Measurements from ENCODE around the gene ZBTB4.

ZBTB4 gene

GRCh38 chr17:7466318-7466638 is 13.2 kb downstream of the ZBTB4 start:
- TF ChIP-seq, protein P1, sequence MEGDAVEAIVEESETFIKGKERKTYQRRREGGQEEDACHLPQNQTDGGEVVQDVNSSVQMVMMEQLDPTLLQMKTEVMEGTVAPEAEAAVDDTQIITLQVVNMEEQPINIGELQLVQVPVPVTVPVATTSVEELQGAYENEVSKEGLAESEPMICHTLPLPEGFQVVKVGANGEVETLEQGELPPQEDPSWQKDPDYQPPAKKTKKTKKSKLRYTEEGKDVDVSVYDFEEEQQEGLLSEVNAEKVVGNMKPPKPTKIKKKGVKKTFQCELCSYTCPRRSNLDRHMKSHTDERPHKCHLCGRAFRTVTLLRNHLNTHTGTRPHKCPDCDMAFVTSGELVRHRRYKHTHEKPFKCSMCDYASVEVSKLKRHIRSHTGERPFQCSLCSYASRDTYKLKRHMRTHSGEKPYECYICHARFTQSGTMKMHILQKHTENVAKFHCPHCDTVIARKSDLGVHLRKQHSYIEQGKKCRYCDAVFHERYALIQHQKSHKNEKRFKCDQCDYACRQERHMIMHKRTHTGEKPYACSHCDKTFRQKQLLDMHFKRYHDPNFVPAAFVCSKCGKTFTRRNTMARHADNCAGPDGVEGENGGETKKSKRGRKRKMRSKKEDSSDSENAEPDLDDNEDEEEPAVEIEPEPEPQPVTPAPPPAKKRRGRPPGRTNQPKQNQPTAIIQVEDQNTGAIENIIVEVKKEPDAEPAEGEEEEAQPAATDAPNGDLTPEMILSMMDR (IDR thresholded peaks at IDR 0.05; ENCODE audit: low read depth, low read length): no peak
- no peak overlapping the region for H3K4me3 ChIP-seq (ENCODE audit: low read length)
- no peaks in the 10 kb centered on the region for H3K27me3 ChIP-seq (ENCODE audit: low read depth, low read length)
- H3K4me1 ChIP-seq (ENCODE audit: low read length): no peaks in the 10 kb centered on the region
- H3K27ac ChIP-seq (ENCODE audit: low read length): no peak overlapping the region
- no peak overlapping the region for H3K4me2 ChIP-seq (ENCODE audit: low read length)
- no peak overlapping the region for H2AFZ ChIP-seq (ENCODE audit: low read depth, low read length)
- no peaks in the 10 kb centered on the region for H3K36me3 ChIP-seq (replicated peaks; ENCODE audit: low read depth, low read length)
- H3K9me3 ChIP-seq (ENCODE audit: insufficient read depth, low read length): no peaks in the 10 kb centered on the region
- H4K20me1 ChIP-seq (ENCODE audit: insufficient read depth, low read length): no peaks in the 10 kb centered on the region
- H3K9ac ChIP-seq (ENCODE audit: low read length): no peak overlapping the region
- no peaks in the 10 kb centered on the region for H3K79me2 ChIP-seq (ENCODE audit: low read length)

- H3K79me2 ChIP-seq (ENCODE audit: low read length): no peaks in the 10 kb centered on the region
- no peak overlapping the region for H3K27ac ChIP-seq (ENCODE audit: low read length)
- no peak overlapping the region for H3K9ac ChIP-seq (ENCODE audit: low read length)
Observed at GRCh38 chr17:7465597-7466275, 13.7 kb downstream of the ZBTB4 start.

DNA sequence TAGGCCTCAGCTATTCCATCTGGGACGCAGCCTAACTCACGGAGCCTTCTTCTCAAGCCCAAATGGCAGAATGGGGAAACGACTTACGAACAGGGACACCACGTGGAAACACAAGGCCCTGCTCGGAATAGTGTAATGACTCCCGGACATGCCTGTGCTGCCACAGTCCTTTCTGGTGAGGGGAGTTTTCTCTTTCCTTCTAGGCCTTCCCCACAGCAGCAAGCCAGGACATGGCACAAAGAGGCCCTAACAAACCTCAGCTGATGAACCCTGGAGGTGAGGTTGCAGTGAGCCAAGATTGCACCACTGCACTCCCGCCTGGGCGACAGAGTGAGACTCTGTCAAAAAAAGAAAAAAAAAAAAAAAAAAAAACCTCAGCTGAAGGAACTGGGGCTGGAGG is 15.3 kb downstream of the ZBTB4 start:
- no peaks in the 10 kb centered on the region for H3K36me3 ChIP-seq (replicated peaks; ENCODE audit: low read depth, low read length)
- no peaks in the 10 kb centered on the region for H3K9me3 ChIP-seq (ENCODE audit: insufficient read depth, low read length)
- H2AFZ ChIP-seq (ENCODE audit: low read depth, low read length): no peak overlapping the region
- no peaks in the 10 kb centered on the region for H3K27me3 ChIP-seq (ENCODE audit: low read depth, low read length)
- H3K9ac ChIP-seq (ENCODE audit: low read length): no peak overlapping the region
- H3K4me1 ChIP-seq (ENCODE audit: low read length): no peaks in the 10 kb centered on the region
- H3K27ac ChIP-seq (ENCODE audit: low read length): no peak overlapping the region
- H3K4me2 ChIP-seq (ENCODE audit: low read length): no peak overlapping the region
- H3K4me3 ChIP-seq (ENCODE audit: low read length): no peak overlapping the region
- TF ChIP-seq, protein P1 (IDR thresholded peaks at IDR 0.05; ENCODE audit: low read depth, low read length): no peak
- no peak for TF ChIP-seq EZH2phosphoT487 (IDR thresholded peaks at IDR 0.05; ENCODE audit: low read depth)
- H3K79me2 ChIP-seq (ENCODE audit: low read length): no peaks in the 10 kb centered on the region
- H4K20me1 ChIP-seq (ENCODE audit: insufficient read depth, low read length): no peaks in the 10 kb centered on the region

More at GRCh38 chr17:7465597-7466275, 13.7 kb downstream of the ZBTB4 start:
- H3K4me1 ChIP-seq (ENCODE audit: low read length): no peaks in the 10 kb centered on the region
- H3K27me3 ChIP-seq (ENCODE audit: low read depth, low read length): no peaks in the 10 kb centered on the region
- H2AFZ ChIP-seq (ENCODE audit: low read depth, low read length): no peak overlapping the region
- H3K4me3 ChIP-seq (ENCODE audit: low read length): no peak overlapping the region
- no peaks in the 10 kb centered on the region for H3K36me3 ChIP-seq (replicated peaks; ENCODE audit: low read depth, low read length)
- H4K20me1 ChIP-seq (ENCODE audit: insufficient read depth, low read length): no peaks in the 10 kb centered on the region
- no peak for TF ChIP-seq EZH2phosphoT487 (IDR thresholded peaks at IDR 0.05; ENCODE audit: low read depth)
- H3K9me3 ChIP-seq (ENCODE audit: insufficient read depth, low read length): no peaks in the 10 kb centered on the region
- no peak overlapping the region for H3K4me2 ChIP-seq (ENCODE audit: low read length)

GRCh38 chr17:7463372-7463846 is 16.0 kb downstream of the ZBTB4 start:
- H3K9ac ChIP-seq (ENCODE audit: low read length): no peak overlapping the region
- H2AFZ ChIP-seq (ENCODE audit: low read depth, low read length): no peak overlapping the region
- no peaks in the 10 kb centered on the region for H3K79me2 ChIP-seq (ENCODE audit: low read length)
- TF ChIP-seq EZH2phosphoT487 (IDR thresholded peaks at IDR 0.05; ENCODE audit: low read depth): no peak
- TF ChIP-seq, protein P1 (IDR thresholded peaks at IDR 0.05; ENCODE audit: low read depth, low read length): no peak
- H3K4me1 ChIP-seq (ENCODE audit: low read length): no peaks in the 10 kb centered on the region
- H4K20me1 ChIP-seq (ENCODE audit: insufficient read depth, low read length): no peaks in the 10 kb centered on the region
- H3K36me3 ChIP-seq (replicated peaks; ENCODE audit: low read depth, low read length): no peaks in the 10 kb centered on the region
- no peak overlapping the region for H3K4me2 ChIP-seq (ENCODE audit: low read length)
- H3K27ac ChIP-seq (ENCODE audit: low read length): no peak overlapping the region
- H3K9me3 ChIP-seq (ENCODE audit: insufficient read depth, low read length): no peaks in the 10 kb centered on the region
- no peak overlapping the region for H3K4me3 ChIP-seq (ENCODE audit: low read length)
- no peaks in the 10 kb centered on the region for H3K27me3 ChIP-seq (ENCODE audit: low read depth, low read length)
